DND-41 (cell line): ENCODE measurements around the gene ASCC2.

Experiments
- CTCF ChIP-seq: IDR thresholded peaks from 2 replicates; pipeline ENCODE4 v1.5.1; 2012; ENCODE audit warnings: borderline replicate concordance, low read length, moderate library complexity, mild to moderate bottlenecking; ENCODE audit not compliant: poor library complexity, severe bottlenecking; ENCODE audit errors: extremely low read depth
- EZH2 ChIP-seq: IDR thresholded peaks from 3 replicates; pipeline ENCODE4 v1.6.1; 2012; ENCODE audit warnings: borderline replicate concordance, low read depth, mild to moderate bottlenecking, moderate library complexity, low read length, inconsistent platforms; ENCODE audit not compliant: severe bottlenecking

DNA sequence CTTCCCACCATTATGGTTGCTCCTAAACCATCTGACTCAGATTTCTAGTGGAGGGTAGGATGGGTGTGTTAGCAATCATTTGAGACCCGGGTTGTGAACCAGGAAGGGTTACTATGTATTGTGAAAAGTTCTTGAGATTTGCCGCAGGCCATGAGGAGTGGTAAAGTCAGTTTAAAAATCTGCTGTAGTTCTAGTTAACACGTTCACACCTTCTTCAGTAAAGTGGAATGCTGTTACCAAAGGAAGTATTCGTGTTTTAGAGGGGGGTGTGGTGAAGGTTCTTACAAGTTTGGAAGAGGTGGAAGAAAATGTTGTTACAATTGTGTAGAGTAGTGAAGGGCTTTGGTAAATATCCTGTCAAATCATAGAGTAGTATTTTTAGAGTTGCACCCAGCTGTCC, 47.5 kb upstream of the ASCC2 start:
- no peak for TF ChIP-seq EZH2
- TF ChIP-seq CTCF = no peak
